ENCODE measurements around the gene PRKAG3.

PRKAG3 gene

DNA sequence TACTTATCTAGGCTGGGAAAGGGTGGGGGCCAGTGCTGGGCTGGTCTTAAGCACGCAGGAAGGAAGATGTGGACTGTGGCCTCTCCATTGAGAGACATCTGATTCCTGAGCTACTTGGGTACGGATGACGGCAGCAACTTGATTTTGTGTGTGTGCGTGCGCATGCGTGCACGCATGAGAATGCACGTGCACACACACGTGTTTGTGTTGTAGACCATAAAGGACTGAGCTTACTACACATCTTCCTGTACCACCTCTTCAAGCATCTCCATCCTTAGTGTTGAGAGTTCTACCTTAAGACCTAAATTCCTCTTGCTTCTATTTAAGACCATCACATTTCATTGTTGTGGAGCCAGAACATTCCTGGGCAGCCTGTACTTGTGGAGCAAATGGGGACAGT is 37.5 kb upstream of the PRKAG3 start:
- no peak overlapping the region for H3K4me3 Mint-ChIP-seq
- H3K9me3 Mint-ChIP-seq: no peaks in the 10 kb centered on the region
- peaks cover 10% of the 10 kb centered on the region for H3K4me1 Mint-ChIP-seq
- H3K36me3 Mint-ChIP-seq (ENCODE audit: low read depth): no peaks in the 10 kb centered on the region
- H3K27ac Mint-ChIP-seq: no peak overlapping the region
- peaks cover 92% of the 10 kb centered on the region for H3K27me3 Mint-ChIP-seq (ENCODE audit: low read depth)
- TF ChIP-seq, protein P1, sequence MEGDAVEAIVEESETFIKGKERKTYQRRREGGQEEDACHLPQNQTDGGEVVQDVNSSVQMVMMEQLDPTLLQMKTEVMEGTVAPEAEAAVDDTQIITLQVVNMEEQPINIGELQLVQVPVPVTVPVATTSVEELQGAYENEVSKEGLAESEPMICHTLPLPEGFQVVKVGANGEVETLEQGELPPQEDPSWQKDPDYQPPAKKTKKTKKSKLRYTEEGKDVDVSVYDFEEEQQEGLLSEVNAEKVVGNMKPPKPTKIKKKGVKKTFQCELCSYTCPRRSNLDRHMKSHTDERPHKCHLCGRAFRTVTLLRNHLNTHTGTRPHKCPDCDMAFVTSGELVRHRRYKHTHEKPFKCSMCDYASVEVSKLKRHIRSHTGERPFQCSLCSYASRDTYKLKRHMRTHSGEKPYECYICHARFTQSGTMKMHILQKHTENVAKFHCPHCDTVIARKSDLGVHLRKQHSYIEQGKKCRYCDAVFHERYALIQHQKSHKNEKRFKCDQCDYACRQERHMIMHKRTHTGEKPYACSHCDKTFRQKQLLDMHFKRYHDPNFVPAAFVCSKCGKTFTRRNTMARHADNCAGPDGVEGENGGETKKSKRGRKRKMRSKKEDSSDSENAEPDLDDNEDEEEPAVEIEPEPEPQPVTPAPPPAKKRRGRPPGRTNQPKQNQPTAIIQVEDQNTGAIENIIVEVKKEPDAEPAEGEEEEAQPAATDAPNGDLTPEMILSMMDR (IDR thresholded peaks at IDR 0.05; ENCODE audit: unreplicated experiment in 3 of 3): no peak

DNA sequence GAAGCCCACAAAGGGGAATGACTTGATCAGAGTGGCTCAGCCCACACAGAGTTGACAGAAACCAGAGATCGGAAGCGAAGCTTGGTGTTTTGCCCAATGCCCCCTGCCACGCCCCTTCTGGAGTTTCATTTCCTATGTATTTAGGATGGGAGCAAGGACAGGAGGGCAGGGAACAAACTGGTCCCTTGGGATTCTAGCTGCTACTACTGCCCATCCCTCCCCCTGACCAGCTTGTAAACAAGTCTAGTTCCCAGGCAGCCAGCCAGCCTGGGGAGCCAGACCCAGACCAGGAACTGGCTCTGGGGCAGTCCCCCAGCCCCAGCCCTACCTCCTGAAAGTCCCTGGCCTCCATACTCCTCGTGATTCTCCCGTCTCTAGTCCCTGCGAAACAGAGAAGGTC is 36.3 kb upstream of the PRKAG3 start:
- H3K27me3 Mint-ChIP-seq (ENCODE audit: low read depth): peaks cover 92% of the 10 kb centered on the region
- no peak overlapping the region for H3K4me3 Mint-ChIP-seq
- no peaks in the 10 kb centered on the region for H3K36me3 Mint-ChIP-seq (ENCODE audit: low read depth)
- no peaks in the 10 kb centered on the region for H3K9me3 Mint-ChIP-seq
- no peak overlapping the region for H3K27ac Mint-ChIP-seq
- peaks cover 10% of the 10 kb centered on the region for H3K4me1 Mint-ChIP-seq
- TF ChIP-seq, protein P1 (IDR thresholded peaks at IDR 0.05; ENCODE audit: unreplicated experiment in 3 of 3): no peak

DNA sequence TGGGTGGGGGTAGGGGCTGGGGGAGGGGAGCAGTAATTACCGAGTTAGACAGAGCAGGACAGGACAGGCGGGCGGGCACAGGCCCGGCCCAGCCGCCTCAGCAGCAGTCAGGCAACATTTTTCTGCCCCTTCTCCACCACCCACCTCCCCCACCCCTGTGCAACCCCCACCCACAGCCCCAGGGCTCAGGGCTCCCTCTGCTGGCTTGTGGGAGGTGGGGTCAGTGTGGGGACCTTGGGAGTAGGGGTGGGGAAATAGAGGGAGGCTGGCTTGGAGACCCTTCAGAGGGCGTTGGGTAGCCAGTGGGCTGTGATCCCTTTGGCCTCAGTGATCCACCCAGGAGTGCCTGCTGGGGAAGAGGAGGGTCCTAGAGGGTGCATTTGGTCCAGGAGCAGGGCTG is 34.4 kb upstream of the PRKAG3 start:
- TF ChIP-seq, protein P1 (IDR thresholded peaks at IDR 0.05; ENCODE audit: unreplicated experiment in 3 of 3): no peak
- peaks cover 3% of the 10 kb centered on the region for H3K4me1 Mint-ChIP-seq
- peaks cover 90% of the 10 kb centered on the region for H3K27me3 Mint-ChIP-seq (ENCODE audit: low read depth)
- H3K4me3 Mint-ChIP-seq: no peak overlapping the region
- no peaks in the 10 kb centered on the region for H3K36me3 Mint-ChIP-seq (ENCODE audit: low read depth)
- no peaks in the 10 kb centered on the region for H3K9me3 Mint-ChIP-seq
- no peak overlapping the region for H3K27ac Mint-ChIP-seq

DNA sequence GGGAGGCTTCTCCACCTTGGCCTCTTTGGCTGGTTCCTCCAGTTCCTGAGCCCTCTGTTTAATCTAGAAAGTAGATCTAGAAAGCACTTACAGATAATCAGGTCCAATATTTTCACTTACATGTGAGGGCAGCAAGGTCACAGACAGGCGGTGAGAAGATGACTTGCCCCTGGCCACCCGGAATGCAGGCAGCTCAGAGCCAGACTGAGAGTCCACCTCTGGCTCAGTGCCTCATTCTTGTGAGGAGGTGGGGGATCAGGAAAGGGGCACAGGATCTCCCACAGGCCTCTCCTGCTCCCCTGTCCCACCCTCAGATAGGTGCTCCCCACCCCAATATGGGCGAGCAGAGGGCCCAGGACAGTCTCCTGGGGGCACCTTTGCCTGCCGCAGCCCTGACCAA is 33.8 kb upstream of the PRKAG3 start:
- peaks cover 90% of the 10 kb centered on the region for H3K27me3 Mint-ChIP-seq (ENCODE audit: low read depth)
- no peak overlapping the region for H3K4me3 Mint-ChIP-seq
- TF ChIP-seq, protein P1 (IDR thresholded peaks at IDR 0.05; ENCODE audit: unreplicated experiment in 3 of 3): no peak
- peaks cover 7% of the 10 kb centered on the region for H3K4me1 Mint-ChIP-seq
- H3K27ac Mint-ChIP-seq: no peak overlapping the region
- no peaks in the 10 kb centered on the region for H3K36me3 Mint-ChIP-seq (ENCODE audit: low read depth)
- no peaks in the 10 kb centered on the region for H3K9me3 Mint-ChIP-seq

DNA sequence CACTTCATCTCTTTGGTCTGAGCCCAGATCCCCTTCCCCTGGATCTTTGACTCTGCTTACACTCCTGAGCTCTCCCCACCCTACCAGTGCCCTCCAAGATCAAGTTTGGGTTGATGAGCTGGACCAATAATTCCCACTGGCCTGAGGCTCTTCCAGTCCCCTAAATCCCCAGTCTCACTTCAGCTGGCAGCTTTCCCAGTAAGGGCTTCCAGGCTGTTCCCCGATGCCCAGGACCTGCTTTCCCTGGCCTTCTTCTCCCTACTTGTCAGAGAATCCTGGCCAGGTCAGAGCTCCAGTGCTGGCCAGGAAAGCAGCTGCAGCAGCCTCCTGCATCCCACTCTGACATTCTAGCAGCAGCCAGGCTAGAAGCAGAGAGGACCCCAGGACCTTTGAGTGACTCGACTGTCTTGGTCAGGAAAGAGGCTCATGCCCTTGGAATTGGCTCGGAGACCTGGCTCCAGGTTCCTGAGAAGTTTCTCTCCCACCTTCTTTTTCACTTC is 31.5 kb upstream of the PRKAG3 start:
- Mint-ChIP-seq H3K27ac (no peak overlapping the region), H3K4me3 (no peak overlapping the region), H3K4me1 (peaks cover 17% of the 10 kb centered on the region), H3K27me3 (ENCODE audit: low read depth) (peaks cover 86% of the 10 kb centered on the region), H3K9me3 (no peaks in the 10 kb centered on the region), H3K36me3 (ENCODE audit: low read depth) (no peaks in the 10 kb centered on the region)
- TF ChIP-seq, protein P1 (IDR thresholded peaks at IDR 0.05; ENCODE audit: unreplicated experiment in 3 of 3): no peak

DNA sequence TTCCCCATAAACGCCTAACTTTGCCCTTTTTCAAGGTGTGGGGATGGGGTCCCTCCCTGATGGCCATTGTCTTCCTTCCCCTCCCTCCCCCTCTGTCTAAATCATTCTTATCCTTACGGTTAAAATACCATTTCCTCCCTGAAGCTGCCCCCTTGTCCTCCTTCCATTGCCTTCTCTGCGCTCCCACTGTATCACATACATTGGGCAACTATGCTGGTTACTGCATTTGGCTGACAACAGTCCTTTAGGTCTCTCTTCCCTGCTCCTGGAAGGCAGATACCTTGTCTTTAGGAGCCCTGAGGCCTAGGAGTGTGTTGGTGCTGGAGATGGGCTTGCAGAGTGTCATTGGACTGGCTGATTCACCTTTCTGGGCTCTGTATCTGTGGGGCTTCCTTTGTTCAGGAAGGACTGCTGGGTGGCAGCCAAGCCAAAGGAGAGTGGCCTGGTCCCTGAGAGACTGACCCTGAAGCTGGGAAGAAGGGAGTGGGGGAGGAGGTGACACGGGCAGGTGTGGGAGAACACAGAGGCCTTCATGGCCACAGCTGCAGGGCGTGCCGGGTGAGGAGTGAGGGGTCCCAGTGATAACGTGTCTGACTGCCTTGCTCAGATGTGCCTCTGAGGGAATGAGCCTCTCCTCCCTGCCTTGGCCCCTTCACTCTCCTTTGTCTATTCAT is 30.2 kb upstream of the PRKAG3 start:
- TF ChIP-seq, protein P1 (IDR thresholded peaks at IDR 0.05; ENCODE audit: unreplicated experiment in 3 of 3): no peak
- Mint-ChIP-seq H3K36me3 (ENCODE audit: low read depth) (no peaks in the 10 kb centered on the region), H3K4me3 (peak overlapping the region in 1 of 3 experiments; percentile 27), H3K27ac (no peak overlapping the region), H3K4me1 (peaks cover 26% of the 10 kb centered on the region), H3K27me3 (ENCODE audit: low read depth) (peaks cover 86% of the 10 kb centered on the region), H3K9me3 (no peaks in the 10 kb centered on the region)

Data from nephron (organoid).